Measurements from ENCODE around the gene DAAM1. TPM values are rescaled to one million over a fixed set of nuclear protein-coding genes. Genes with fewer than 3 reads are reported as not detected.

The DAAM1 gene
- total RNA-seq, 1 experiment from 2014 or later: 30.4 TPM

DNA sequence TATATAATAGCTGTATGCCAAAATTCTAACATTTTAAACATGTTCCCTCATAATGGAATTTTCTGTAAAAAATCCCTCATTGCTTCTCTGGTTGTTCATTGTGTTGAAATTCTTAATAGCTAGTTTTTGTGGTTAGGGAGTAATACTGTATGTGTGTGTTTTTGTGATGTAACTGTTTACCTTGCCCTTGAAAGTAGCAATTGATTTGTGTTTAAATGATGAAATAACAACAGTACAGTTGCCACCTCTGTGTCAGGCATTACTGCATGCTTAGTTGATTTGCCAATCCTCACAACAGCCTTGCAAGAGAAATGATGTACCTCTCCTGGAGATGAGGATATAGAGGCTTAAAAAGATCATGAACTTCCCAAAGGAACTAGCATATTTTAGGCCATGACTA, 94.9 kb downstream of the DAAM1 start:
- H3K27me3 Mint-ChIP-seq (ENCODE audit: low read depth): no peaks in the 10 kb centered on the region; the same call in 1 of the 2 replicates
- no peak overlapping the region for H3K27ac Mint-ChIP-seq
- H3K4me3 Mint-ChIP-seq: no peak overlapping the region
- H3K9me3 Mint-ChIP-seq: peaks cover 49% of the 10 kb centered on the region
- H3K4me1 Mint-ChIP-seq: peaks cover 23% of the 10 kb centered on the region
- DNase-seq (ENCODE audit: low spot score): no peak
- ChIA-PET POLR2A (no interaction called here), CTCF (no interaction called here)
- H3K36me3 Mint-ChIP-seq: peaks cover 38% of the 10 kb centered on the region
- ATAC-seq: no peak
- TF ChIP-seq GABPB1 (CRISPR knock-in tag; IDR thresholded peaks at IDR 0.05): peak; percentile 96
- no peak for TF ChIP-seq PRRX2 (CRISPR knock-in tag; IDR thresholded peaks at IDR 0.05)

DNA sequence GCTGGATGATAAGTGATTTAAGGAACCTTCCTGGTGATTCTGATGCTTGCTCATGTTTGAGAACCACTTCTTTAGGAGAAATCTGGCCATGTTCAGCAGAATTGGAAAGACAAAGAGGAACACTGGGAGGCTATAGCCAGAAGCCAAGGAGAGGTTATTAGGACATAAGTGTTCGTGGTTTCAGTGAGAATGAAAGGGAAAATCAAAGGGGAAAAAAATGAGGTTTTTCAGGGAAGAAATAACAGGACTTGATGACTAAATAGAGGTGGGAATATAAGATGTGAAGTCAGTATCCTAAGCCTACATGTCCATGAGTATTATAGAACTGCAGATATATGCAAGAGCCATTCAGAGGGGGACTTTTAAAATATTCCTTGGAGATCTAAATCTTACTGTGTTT, 95.6 kb downstream of the DAAM1 start:
- peaks cover 38% of the 10 kb centered on the region for H3K36me3 Mint-ChIP-seq
- H3K4me3 Mint-ChIP-seq: no peak overlapping the region
- no peak for ATAC-seq
- peaks cover 25% of the 10 kb centered on the region for H3K4me1 Mint-ChIP-seq
- H3K27ac Mint-ChIP-seq: no peak overlapping the region; the same call in 1 of the 2 replicates
- no peak for DNase-seq (ENCODE audit: low spot score)
- TF ChIP-seq, protein P1, sequence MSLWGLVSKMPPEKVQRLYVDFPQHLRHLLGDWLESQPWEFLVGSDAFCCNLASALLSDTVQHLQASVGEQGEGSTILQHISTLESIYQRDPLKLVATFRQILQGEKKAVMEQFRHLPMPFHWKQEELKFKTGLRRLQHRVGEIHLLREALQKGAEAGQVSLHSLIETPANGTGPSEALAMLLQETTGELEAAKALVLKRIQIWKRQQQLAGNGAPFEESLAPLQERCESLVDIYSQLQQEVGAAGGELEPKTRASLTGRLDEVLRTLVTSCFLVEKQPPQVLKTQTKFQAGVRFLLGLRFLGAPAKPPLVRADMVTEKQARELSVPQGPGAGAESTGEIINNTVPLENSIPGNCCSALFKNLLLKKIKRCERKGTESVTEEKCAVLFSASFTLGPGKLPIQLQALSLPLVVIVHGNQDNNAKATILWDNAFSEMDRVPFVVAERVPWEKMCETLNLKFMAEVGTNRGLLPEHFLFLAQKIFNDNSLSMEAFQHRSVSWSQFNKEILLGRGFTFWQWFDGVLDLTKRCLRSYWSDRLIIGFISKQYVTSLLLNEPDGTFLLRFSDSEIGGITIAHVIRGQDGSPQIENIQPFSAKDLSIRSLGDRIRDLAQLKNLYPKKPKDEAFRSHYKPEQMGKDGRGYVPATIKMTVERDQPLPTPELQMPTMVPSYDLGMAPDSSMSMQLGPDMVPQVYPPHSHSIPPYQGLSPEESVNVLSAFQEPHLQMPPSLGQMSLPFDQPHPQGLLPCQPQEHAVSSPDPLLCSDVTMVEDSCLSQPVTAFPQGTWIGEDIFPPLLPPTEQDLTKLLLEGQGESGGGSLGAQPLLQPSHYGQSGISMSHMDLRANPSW (CRISPR knock-in tag; conservative IDR thresholded peaks at IDR 0.05; ENCODE audit: low read depth): no peak
- TF ChIP-seq, protein P2, sequence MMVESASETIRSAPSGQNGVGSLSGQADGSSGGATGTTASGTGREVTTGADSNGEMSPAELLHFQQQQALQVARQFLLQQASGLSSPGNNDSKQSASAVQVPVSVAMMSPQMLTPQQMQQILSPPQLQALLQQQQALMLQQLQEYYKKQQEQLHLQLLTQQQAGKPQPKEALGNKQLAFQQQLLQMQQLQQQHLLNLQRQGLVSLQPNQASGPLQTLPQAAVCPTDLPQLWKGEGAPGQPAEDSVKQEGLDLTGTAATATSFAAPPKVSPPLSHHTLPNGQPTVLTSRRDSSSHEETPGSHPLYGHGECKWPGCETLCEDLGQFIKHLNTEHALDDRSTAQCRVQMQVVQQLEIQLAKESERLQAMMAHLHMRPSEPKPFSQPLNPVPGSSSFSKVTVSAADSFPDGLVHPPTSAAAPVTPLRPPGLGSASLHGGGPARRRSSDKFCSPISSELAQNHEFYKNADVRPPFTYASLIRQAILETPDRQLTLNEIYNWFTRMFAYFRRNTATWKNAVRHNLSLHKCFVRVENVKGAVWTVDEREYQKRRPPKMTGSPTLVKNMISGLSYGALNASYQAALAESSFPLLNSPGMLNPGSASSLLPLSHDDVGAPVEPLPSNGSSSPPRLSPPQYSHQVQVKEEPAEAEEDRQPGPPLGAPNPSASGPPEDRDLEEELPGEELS (CRISPR knock-in tag; IDR thresholded peaks at IDR 0.05): no peak
- TF ChIP-seq, protein P3, sequence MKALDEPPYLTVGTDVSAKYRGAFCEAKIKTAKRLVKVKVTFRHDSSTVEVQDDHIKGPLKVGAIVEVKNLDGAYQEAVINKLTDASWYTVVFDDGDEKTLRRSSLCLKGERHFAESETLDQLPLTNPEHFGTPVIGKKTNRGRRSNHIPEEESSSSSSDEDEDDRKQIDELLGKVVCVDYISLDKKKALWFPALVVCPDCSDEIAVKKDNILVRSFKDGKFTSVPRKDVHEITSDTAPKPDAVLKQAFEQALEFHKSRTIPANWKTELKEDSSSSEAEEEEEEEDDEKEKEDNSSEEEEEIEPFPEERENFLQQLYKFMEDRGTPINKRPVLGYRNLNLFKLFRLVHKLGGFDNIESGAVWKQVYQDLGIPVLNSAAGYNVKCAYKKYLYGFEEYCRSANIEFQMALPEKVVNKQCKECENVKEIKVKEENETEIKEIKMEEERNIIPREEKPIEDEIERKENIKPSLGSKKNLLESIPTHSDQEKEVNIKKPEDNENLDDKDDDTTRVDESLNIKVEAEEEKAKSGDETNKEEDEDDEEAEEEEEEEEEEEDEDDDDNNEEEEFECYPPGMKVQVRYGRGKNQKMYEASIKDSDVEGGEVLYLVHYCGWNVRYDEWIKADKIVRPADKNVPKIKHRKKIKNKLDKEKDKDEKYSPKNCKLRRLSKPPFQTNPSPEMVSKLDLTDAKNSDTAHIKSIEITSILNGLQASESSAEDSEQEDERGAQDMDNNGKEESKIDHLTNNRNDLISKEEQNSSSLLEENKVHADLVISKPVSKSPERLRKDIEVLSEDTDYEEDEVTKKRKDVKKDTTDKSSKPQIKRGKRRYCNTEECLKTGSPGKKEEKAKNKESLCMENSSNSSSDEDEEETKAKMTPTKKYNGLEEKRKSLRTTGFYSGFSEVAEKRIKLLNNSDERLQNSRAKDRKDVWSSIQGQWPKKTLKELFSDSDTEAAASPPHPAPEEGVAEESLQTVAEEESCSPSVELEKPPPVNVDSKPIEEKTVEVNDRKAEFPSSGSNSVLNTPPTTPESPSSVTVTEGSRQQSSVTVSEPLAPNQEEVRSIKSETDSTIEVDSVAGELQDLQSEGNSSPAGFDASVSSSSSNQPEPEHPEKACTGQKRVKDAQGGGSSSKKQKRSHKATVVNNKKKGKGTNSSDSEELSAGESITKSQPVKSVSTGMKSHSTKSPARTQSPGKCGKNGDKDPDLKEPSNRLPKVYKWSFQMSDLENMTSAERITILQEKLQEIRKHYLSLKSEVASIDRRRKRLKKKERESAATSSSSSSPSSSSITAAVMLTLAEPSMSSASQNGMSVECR (CRISPR knock-in tag; IDR thresholded peaks at IDR 0.05; ENCODE audit: borderline replicate concordance): no peak
- TF ChIP-seq KAT7 (CRISPR knock-in tag; IDR thresholded peaks at IDR 0.05; ENCODE audit: borderline replicate concordance): no peak
- no peak for TF ChIP-seq ATF1 (CRISPR knock-in tag; IDR thresholded peaks at IDR 0.05)
- TF ChIP-seq, protein P4, sequence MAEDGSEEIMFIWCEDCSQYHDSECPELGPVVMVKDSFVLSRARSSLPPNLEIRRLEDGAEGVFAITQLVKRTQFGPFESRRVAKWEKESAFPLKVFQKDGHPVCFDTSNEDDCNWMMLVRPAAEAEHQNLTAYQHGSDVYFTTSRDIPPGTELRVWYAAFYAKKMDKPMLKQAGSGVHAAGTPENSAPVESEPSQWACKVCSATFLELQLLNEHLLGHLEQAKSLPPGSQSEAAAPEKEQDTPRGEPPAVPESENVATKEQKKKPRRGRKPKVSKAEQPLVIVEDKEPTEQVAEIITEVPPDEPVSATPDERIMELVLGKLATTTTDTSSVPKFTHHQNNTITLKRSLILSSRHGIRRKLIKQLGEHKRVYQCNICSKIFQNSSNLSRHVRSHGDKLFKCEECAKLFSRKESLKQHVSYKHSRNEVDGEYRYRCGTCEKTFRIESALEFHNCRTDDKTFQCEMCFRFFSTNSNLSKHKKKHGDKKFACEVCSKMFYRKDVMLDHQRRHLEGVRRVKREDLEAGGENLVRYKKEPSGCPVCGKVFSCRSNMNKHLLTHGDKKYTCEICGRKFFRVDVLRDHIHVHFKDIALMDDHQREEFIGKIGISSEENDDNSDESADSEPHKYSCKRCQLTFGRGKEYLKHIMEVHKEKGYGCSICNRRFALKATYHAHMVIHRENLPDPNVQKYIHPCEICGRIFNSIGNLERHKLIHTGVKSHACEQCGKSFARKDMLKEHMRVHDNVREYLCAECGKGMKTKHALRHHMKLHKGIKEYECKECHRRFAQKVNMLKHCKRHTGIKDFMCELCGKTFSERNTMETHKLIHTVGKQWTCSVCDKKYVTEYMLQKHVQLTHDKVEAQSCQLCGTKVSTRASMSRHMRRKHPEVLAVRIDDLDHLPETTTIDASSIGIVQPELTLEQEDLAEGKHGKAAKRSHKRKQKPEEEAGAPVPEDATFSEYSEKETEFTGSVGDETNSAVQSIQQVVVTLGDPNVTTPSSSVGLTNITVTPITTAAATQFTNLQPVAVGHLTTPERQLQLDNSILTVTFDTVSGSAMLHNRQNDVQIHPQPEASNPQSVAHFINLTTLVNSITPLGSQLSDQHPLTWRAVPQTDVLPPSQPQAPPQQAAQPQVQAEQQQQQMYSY (CRISPR knock-in tag; IDR thresholded peaks at IDR 0.05): no peak
- TF ChIP-seq, protein P5, sequence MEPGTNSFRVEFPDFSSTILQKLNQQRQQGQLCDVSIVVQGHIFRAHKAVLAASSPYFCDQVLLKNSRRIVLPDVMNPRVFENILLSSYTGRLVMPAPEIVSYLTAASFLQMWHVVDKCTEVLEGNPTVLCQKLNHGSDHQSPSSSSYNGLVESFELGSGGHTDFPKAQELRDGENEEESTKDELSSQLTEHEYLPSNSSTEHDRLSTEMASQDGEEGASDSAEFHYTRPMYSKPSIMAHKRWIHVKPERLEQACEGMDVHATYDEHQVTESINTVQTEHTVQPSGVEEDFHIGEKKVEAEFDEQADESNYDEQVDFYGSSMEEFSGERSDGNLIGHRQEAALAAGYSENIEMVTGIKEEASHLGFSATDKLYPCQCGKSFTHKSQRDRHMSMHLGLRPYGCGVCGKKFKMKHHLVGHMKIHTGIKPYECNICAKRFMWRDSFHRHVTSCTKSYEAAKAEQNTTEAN (CRISPR knock-in tag; IDR thresholded peaks at IDR 0.05): no peak
- no peak for TF ChIP-seq ZNF121 (CRISPR knock-in tag; IDR thresholded peaks at IDR 0.05)
- ChIA-PET POLR2A (no interaction called here), CTCF (interaction anchor here (1.2 kb wide), 1 partner anchor 181 kb away, joined by 3 read pairs; the partner anchor contains the start of gene GPR135)
- H3K27me3 Mint-ChIP-seq (ENCODE audit: low read depth): no peaks in the 10 kb centered on the region; the same call in 1 of the 2 replicates
- peaks cover 52% of the 10 kb centered on the region for H3K9me3 Mint-ChIP-seq
